ENCODE measurements around the gene FCGR3B. TPM values are rescaled to one million over a fixed set of nuclear protein-coding genes. Genes with fewer than 3 reads are reported as not detected.
"Not testable (repeated sequence)": the region's sequence is repeated elsewhere in the genome, so short reads cannot be mapped to it uniquely, and the experiment has no call there.

Gene FCGR3B
- total RNA-seq, 1 donor from 2014 or later = not detected

GRCh38 chr1:161605024-161605423, 26.0 kb downstream of the FCGR3B start:
- not testable (repeated sequence) for H3K9me3 Mint-ChIP-seq (ENCODE audit: low read depth); H3K36me3 Mint-ChIP-seq (ENCODE audit: low read depth); H3K27me3 Mint-ChIP-seq (ENCODE audit: low read depth); H3K4me1 Mint-ChIP-seq (ENCODE audit: low read depth); DNase-seq (ENCODE audit: low spot score); H3K4me3 Mint-ChIP-seq (ENCODE audit: unreplicated experiment); H3K27ac Mint-ChIP-seq (ENCODE audit: unreplicated experiment)

- peak overlapping the region; percentile 22 for H3K27ac Mint-ChIP-seq (ENCODE audit: unreplicated experiment)
Measured at GRCh38 chr1:161597077-161597476, 33.9 kb downstream of the FCGR3B start.

GRCh38 chr1:161595583-161595982, 35.4 kb downstream of the FCGR3B start:
- Mint-ChIP-seq H3K27ac (ENCODE audit: unreplicated experiment) (peak overlapping the region; percentile 80), H3K4me1 (ENCODE audit: low read depth) (peaks cover 11% of the 10 kb centered on the region)
- H3K27me3 Mint-ChIP-seq (ENCODE audit: low read depth); H3K4me3 Mint-ChIP-seq (ENCODE audit: unreplicated experiment); DNase-seq (ENCODE audit: low spot score); H3K36me3 Mint-ChIP-seq (ENCODE audit: low read depth); H3K9me3 Mint-ChIP-seq (ENCODE audit: low read depth): not testable (repeated sequence)

More at GRCh38 chr1:161597077-161597476, 33.9 kb downstream of the FCGR3B start:
- not testable (repeated sequence) for H3K4me3 Mint-ChIP-seq (ENCODE audit: unreplicated experiment); DNase-seq (ENCODE audit: low spot score); H3K36me3 Mint-ChIP-seq (ENCODE audit: low read depth); H3K27me3 Mint-ChIP-seq (ENCODE audit: low read depth); H3K9me3 Mint-ChIP-seq (ENCODE audit: low read depth)
- peaks cover 11% of the 10 kb centered on the region for H3K4me1 Mint-ChIP-seq (ENCODE audit: low read depth)

GRCh38 chr1:161595173-161595572, 35.8 kb downstream of the FCGR3B start:
- not testable (repeated sequence) for H3K27me3 Mint-ChIP-seq (ENCODE audit: low read depth); DNase-seq (ENCODE audit: low spot score); H3K36me3 Mint-ChIP-seq (ENCODE audit: low read depth); H3K4me3 Mint-ChIP-seq (ENCODE audit: unreplicated experiment); H3K9me3 Mint-ChIP-seq (ENCODE audit: low read depth)
- peak overlapping the region; percentile 80 for H3K27ac Mint-ChIP-seq (ENCODE audit: unreplicated experiment)
- peaks cover 11% of the 10 kb centered on the region for H3K4me1 Mint-ChIP-seq (ENCODE audit: low read depth)

- H3K27ac Mint-ChIP-seq (ENCODE audit: unreplicated experiment); DNase-seq (ENCODE audit: low spot score): not testable (repeated sequence)
Measured at GRCh38 chr1:161594269-161594984, 36.5 kb downstream of the FCGR3B start.

GRCh38 chr1:161593092-161593755, 37.8 kb downstream of the FCGR3B start:
- not testable (repeated sequence) for H3K27ac Mint-ChIP-seq (ENCODE audit: unreplicated experiment); H3K36me3 Mint-ChIP-seq (ENCODE audit: low read depth); H3K4me3 Mint-ChIP-seq (ENCODE audit: unreplicated experiment); H3K9me3 Mint-ChIP-seq (ENCODE audit: low read depth); H3K27me3 Mint-ChIP-seq (ENCODE audit: low read depth); DNase-seq (ENCODE audit: low spot score)
- H3K4me1 Mint-ChIP-seq (ENCODE audit: low read depth) = peaks cover 11% of the 10 kb centered on the region

More at GRCh38 chr1:161594269-161594984, 36.5 kb downstream of the FCGR3B start:
- H3K36me3 Mint-ChIP-seq (ENCODE audit: low read depth); H3K4me3 Mint-ChIP-seq (ENCODE audit: unreplicated experiment); H3K27me3 Mint-ChIP-seq (ENCODE audit: low read depth); H3K9me3 Mint-ChIP-seq (ENCODE audit: low read depth): not testable (repeated sequence)
- H3K4me1 Mint-ChIP-seq (ENCODE audit: low read depth) = peaks cover 11% of the 10 kb centered on the region

GRCh38 chr1:161592586-161592985, 38.4 kb downstream of the FCGR3B start:
- DNase-seq (ENCODE audit: low spot score); H3K4me3 Mint-ChIP-seq (ENCODE audit: unreplicated experiment); H3K27ac Mint-ChIP-seq (ENCODE audit: unreplicated experiment); H3K36me3 Mint-ChIP-seq (ENCODE audit: low read depth); H3K27me3 Mint-ChIP-seq (ENCODE audit: low read depth); H3K9me3 Mint-ChIP-seq (ENCODE audit: low read depth): not testable (repeated sequence)
- H3K4me1 Mint-ChIP-seq (ENCODE audit: low read depth) = peaks cover 11% of the 10 kb centered on the region

GRCh38 chr1:161589920-161590319, 41.1 kb downstream of the FCGR3B start:
- H3K27ac Mint-ChIP-seq (ENCODE audit: unreplicated experiment); H3K4me3 Mint-ChIP-seq (ENCODE audit: unreplicated experiment); DNase-seq (ENCODE audit: low spot score); H3K27me3 Mint-ChIP-seq (ENCODE audit: low read depth); H3K9me3 Mint-ChIP-seq (ENCODE audit: low read depth); H3K36me3 Mint-ChIP-seq (ENCODE audit: low read depth); H3K4me1 Mint-ChIP-seq (ENCODE audit: low read depth): not testable (repeated sequence)

- H3K27ac Mint-ChIP-seq (ENCODE audit: unreplicated experiment); H3K9me3 Mint-ChIP-seq (ENCODE audit: low read depth); H3K4me3 Mint-ChIP-seq (ENCODE audit: unreplicated experiment); DNase-seq (ENCODE audit: low spot score); H3K36me3 Mint-ChIP-seq (ENCODE audit: low read depth); H3K4me1 Mint-ChIP-seq (ENCODE audit: low read depth); H3K27me3 Mint-ChIP-seq (ENCODE audit: low read depth): not testable (repeated sequence)
Measured at GRCh38 chr1:161589365-161589764, 41.6 kb downstream of the FCGR3B start.

GRCh38 chr1:161588596-161588995, 42.4 kb downstream of the FCGR3B start:
- H3K27ac Mint-ChIP-seq (ENCODE audit: unreplicated experiment); H3K4me1 Mint-ChIP-seq (ENCODE audit: low read depth); H3K9me3 Mint-ChIP-seq (ENCODE audit: low read depth); H3K4me3 Mint-ChIP-seq (ENCODE audit: unreplicated experiment); H3K27me3 Mint-ChIP-seq (ENCODE audit: low read depth); H3K36me3 Mint-ChIP-seq (ENCODE audit: low read depth); DNase-seq (ENCODE audit: low spot score): not testable (repeated sequence)

- H3K27me3 Mint-ChIP-seq (ENCODE audit: low read depth); H3K36me3 Mint-ChIP-seq (ENCODE audit: low read depth); H3K4me1 Mint-ChIP-seq (ENCODE audit: low read depth); DNase-seq (ENCODE audit: low spot score); H3K9me3 Mint-ChIP-seq (ENCODE audit: low read depth); H3K27ac Mint-ChIP-seq (ENCODE audit: unreplicated experiment); H3K4me3 Mint-ChIP-seq (ENCODE audit: unreplicated experiment): not testable (repeated sequence)
Measured at GRCh38 chr1:161582882-161583281, 48.1 kb downstream of the FCGR3B start.

GRCh38 chr1:161580879-161581537, 50.0 kb downstream of the FCGR3B start:
- H3K27me3 Mint-ChIP-seq (ENCODE audit: low read depth); H3K4me1 Mint-ChIP-seq (ENCODE audit: low read depth); H3K9me3 Mint-ChIP-seq (ENCODE audit: low read depth); DNase-seq (ENCODE audit: low spot score); H3K27ac Mint-ChIP-seq (ENCODE audit: unreplicated experiment); H3K4me3 Mint-ChIP-seq (ENCODE audit: unreplicated experiment); H3K36me3 Mint-ChIP-seq (ENCODE audit: low read depth): not testable (repeated sequence)
